CD14-positive monocyte (primary cell): ENCODE results near the gene DENND2D. TPM values are rescaled to one million over a fixed set of nuclear protein-coding genes. Genes with fewer than 3 reads are reported as not detected.

Experiments used
- DNase-seq, 3 donors: peaks; one replicate each; pipeline ENCODE4 v3.0.0-alpha.2; 2011 to 2022
- H2AFZ ChIP-seq: 2 replicates; pipeline ENCODE4 v1.6.0; 2012; ENCODE audit warnings: mild to moderate bottlenecking, low read depth, low read length, inconsistent platforms; ENCODE audit not compliant: insufficient read depth, poor library complexity, severe bottlenecking
- H3K27ac ChIP-seq, 2 donors: 1 replicate in 1 of 2; 2 replicates in 1 of 2; pipeline ENCODE4 v1.5.1; 2012 to 2013; ENCODE audit warnings: low read length in 2 of 2, control low read depth in 1 of 2, inconsistent platforms in 1 of 2, low read depth in 1 of 2, mild to moderate bottlenecking in 1 of 2
- H3K27me3 ChIP-seq, 2 donors: one replicate each; pipeline versions ENCODE4 v1.6.0 to v1.6.1; 2011 to 2013; ENCODE audit warnings: low read length in 2 of 2; ENCODE audit not compliant: control insufficient read depth in 2 of 2, insufficient read depth in 2 of 2
- H3K36me3 ChIP-seq, 2 donors: replicated peaks in 1 of 2; 1 replicate in 1 of 2; 2 replicates in 1 of 2; pipeline versions ENCODE4 v1.5.1 to v1.6.1; 2012 to 2013; ENCODE audit warnings: low read length in 2 of 2, control low read depth in 1 of 2, inconsistent platforms in 1 of 2, mild to moderate bottlenecking in 1 of 2; ENCODE audit not compliant: insufficient read depth in 2 of 2, control insufficient read depth in 1 of 2
- H3K4me1 ChIP-seq, 2 donors: 1 replicate in 1 of 2; 2 replicates in 1 of 2; pipeline versions ENCODE4 v1.5.1 to v1.6.1; 2012 to 2013; ENCODE audit warnings: low read length in 2 of 2, control low read depth in 1 of 2, inconsistent platforms in 1 of 2, mild to moderate bottlenecking in 1 of 2, moderate library complexity in 1 of 2; ENCODE audit not compliant: insufficient read depth in 2 of 2, control insufficient read depth in 1 of 2
- H3K4me2 ChIP-seq: replicated peaks from 2 replicates; pipeline ENCODE3; 2012; ENCODE audit warnings: low read length, moderate library complexity, mild to moderate bottlenecking; ENCODE audit not compliant: poor library complexity, severe bottlenecking; ENCODE audit errors: extremely low read depth
- H3K4me3 ChIP-seq, 3 experiments: fragments of 200-600 bp in 1 of 3; sonication (generic) in 1 of 3; replicated peaks in 1 of 3; 1 replicate in 2 of 3; 2 replicates in 1 of 3; pipeline ENCODE4 v1.5.1; 2011 to 2013; ENCODE audit warnings: low read length in 3 of 3, mild to moderate bottlenecking in 3 of 3, control low read depth in 2 of 3, low read depth in 2 of 3, inconsistent platforms in 1 of 3, moderate library complexity in 1 of 3
- H3K79me2 ChIP-seq: 2 replicates; pipeline ENCODE4 v1.6.0; 2012; ENCODE audit warnings: mild to moderate bottlenecking, control low read depth, inconsistent platforms, low read length, moderate library complexity; ENCODE audit not compliant: insufficient read depth
- H3K9ac ChIP-seq: 2 replicates; pipeline ENCODE4 v1.6.0; 2017; ENCODE audit warnings: low read length, mild to moderate bottlenecking; ENCODE audit not compliant: insufficient read depth, poor library complexity, severe bottlenecking
- H3K9me3 ChIP-seq, 2 donors: replicated peaks in 1 of 2; 1 replicate in 1 of 2; 2 replicates in 1 of 2; pipeline versions ENCODE4 v1.5.1 to v1.6.1; 2012 to 2013; ENCODE audit warnings: low read length in 2 of 2, control low read depth in 1 of 2; ENCODE audit not compliant: control insufficient read depth in 1 of 2, insufficient read depth in 1 of 2
- H4K20me1 ChIP-seq: 2 replicates; pipeline ENCODE4 v1.6.0; 2012; ENCODE audit warnings: mild to moderate bottlenecking, low read length, control low read depth, moderate library complexity; ENCODE audit not compliant: insufficient read depth
- H3K27ac Mint-ChIP-seq, 7 donors: one replicate each; pipeline ENCODE4 v1.8.0; 2020; ENCODE audit warnings: mild to moderate bottlenecking in 7 of 7, mixed read lengths in 7 of 7, moderate library complexity in 6 of 7, inconsistent platforms in 2 of 7
- H3K27me3 Mint-ChIP-seq, 3 donors: one replicate each; pipeline ENCODE4 v1.8.0; 2021 to 2022; ENCODE audit warnings: low read depth in 3 of 3, mild to moderate bottlenecking in 3 of 3, mixed read lengths in 3 of 3, moderate library complexity in 3 of 3, inconsistent platforms in 1 of 3
- H3K36me3 Mint-ChIP-seq, 2 donors: one replicate each; pipeline ENCODE4 v1.8.0; 2020; ENCODE audit warnings: mixed read lengths in 2 of 2, inconsistent platforms in 1 of 2, mild to moderate bottlenecking in 1 of 2
- H3K4me1 Mint-ChIP-seq: one replicate; pipeline ENCODE4 v1.8.0; 2020; ENCODE audit warnings: mild to moderate bottlenecking, mixed read lengths
- H3K4me3 Mint-ChIP-seq, 2 donors: one replicate each; pipeline ENCODE4 v1.8.0; 2020; ENCODE audit warnings: mild to moderate bottlenecking in 2 of 2, mixed read lengths in 2 of 2, moderate library complexity in 1 of 2
- H3K9me3 Mint-ChIP-seq, 7 donors: one replicate each; pipeline ENCODE4 v1.8.0; 2020 to 2022; ENCODE audit warnings: mixed read lengths in 7 of 7, mild to moderate bottlenecking in 6 of 7, moderate library complexity in 6 of 7, inconsistent platforms in 2 of 7
- CTCF ChIP-seq: fragments of 200-600 bp; IDR thresholded peaks from one replicate; pipeline ENCODE4 v1.8.0; 2022; ENCODE audit warnings: antibody characterized with exemption, mild to moderate bottlenecking
- WGBS: methylation state at CpG from one replicate; pipeline ENCODE4 v1.1.5; 2013; ENCODE audit warnings: missing lambda C conversion rate; ENCODE audit not compliant: insufficient coverage; 5-methylcytosine and 5-hydroxymethylcytosine counted together
- intact Hi-C, 2 donors: fragments of 100-400 bp; cut with micrococcal nuclease; formaldehyde crosslinking; loops; one replicate each; pipeline versions ENCODE4 v1.15.0 to v1.15.1; 2023
- polyA minus RNA-seq: library from RNA; depleted of rRNA, polyadenylated mRNA; stranded (reverse); fragments of >200 nt; gene quantifications from 2 replicates; pipeline ENCODE4 v1.2.3, GENCODE V29; 2012
- polyA plus RNA-seq, 3 donors: library from polyadenylated mRNA; depleted of rRNA in 1 of 3; unstranded in 2 of 3; stranded (reverse) in 1 of 3; fragments of 300-500 nt in 2 of 3; fragments of >200 nt in 1 of 3; fragmentation: Illumina TruSeq in 2 of 3; gene quantifications; 1 replicate in 2 of 3; 2 replicates in 1 of 3; pipeline ENCODE4 v1.2.3, GENCODE V29; 2012 to 2021
- total RNA-seq, 12 experiments: library from RNA in 1 of 12; stranded (reverse) in 1 of 12; fragments of 120-200 nt in 1 of 12; gene quantifications; one replicate each; pipeline ENCODE4 v1.2.4 and lab custom pipeline; 2013 to 2026; ENCODE audit warnings: mixed read lengths in 6 of 12, inconsistent platforms in 1 of 12

Gene DENND2D
- 34.6 TPM for total RNA-seq (2013)
- polyA plus RNA-seq (10 to 100 TPM; 19.1 to 24.0 (median 22.4) TPM), polyA minus RNA-seq (16.8 and 30.8 TPM in 2 replicates), total RNA-seq (lab: John Stamatoyannopoulos, UW) (12.7 to 57.5 (median 33.5) reads per million in 11 experiments)

- Histone ChIP-seq H3K9me3 (no peaks in the 10 kb centered on the region), H2AFZ (peak within 1 kb of the TSS; percentile 62), H3K4me2 (peak within 1 kb of the TSS; percentile 90), H3K27me3 (no peaks in the 10 kb centered on the region), H3K4me3 (peak within 1 kb of the TSS in 2 of 3 experiments; percentile 18 to 77), H4K20me1 (no peaks in the 10 kb centered on the region), H3K79me2 (peaks cover 39% of the 10 kb centered on the region), H3K4me1 (peaks cover 88 to 98% of the 10 kb centered on the region in 2 donors), H3K27ac (peak within 1 kb of the TSS; percentile 93 to 97), H3K9ac (peak within 1 kb of the TSS; percentile 63), H3K36me3 (peaks cover 10 to 29% of the 10 kb centered on the region in 2 donors)
- DNase-seq, result peak; percentile 95 to 99 (median 95)
- 13% methylated on average over 14 of the region's 17 CpGs for WGBS
- peaks cover 0 to 2% (median 0%) of the 10 kb centered on the region in 7 donors for H3K9me3 Mint-ChIP-seq
- peak within 1 kb of the TSS; percentile 93 to 98 (median 97) for H3K27ac Mint-ChIP-seq
- H3K4me3 Mint-ChIP-seq, result peak within 1 kb of the TSS; percentile 66 to 78
- peak; percentile 6 for TF ChIP-seq CTCF
- no peaks in the 10 kb centered on the region for H3K27me3 Mint-ChIP-seq
- H3K4me1 Mint-ChIP-seq, result peaks cover 88% of the 10 kb centered on the region
- intact Hi-C loops, result loop anchor here (5.0 to 10.0 kb wide), 4 partner anchors 323 to 555 kb away; partner anchors contain the start of genes INKA2 (in 1 of the 2) and RAP1A (in 1 of the 2)
- peaks cover 36 to 38% of the 10 kb centered on the region in 2 donors for H3K36me3 Mint-ChIP-seq
These were observed at the start of gene DENND2D for GRCh38 chr1:111199881-111200801. Gene DENND2D (minus strand): TSS chr1:111200646. CDS start chr1:111200459, 187 bp downstream.

- no peaks in the 10 kb centered on the region for H3K36me3 Mint-ChIP-seq
- Histone ChIP-seq H3K36me3 (no peaks in the 10 kb centered on the region), H3K27me3 (peaks cover 0 to 6% of the 10 kb centered on the region in 2 donors), H3K79me2 (no peaks in the 10 kb centered on the region), H3K9me3 (no peaks in the 10 kb centered on the region), H2AFZ (no peak overlapping the region), H4K20me1 (no peaks in the 10 kb centered on the region), H3K4me2 (no peak overlapping the region), H3K27ac (no peak overlapping the region), H3K4me3 (no peak overlapping the region), H3K9ac (no peak overlapping the region), H3K4me1 (no peaks in the 10 kb centered on the region)
- TF ChIP-seq CTCF, result no peak
- H3K27ac Mint-ChIP-seq, result no peak overlapping the region
- no peak overlapping the region for H3K4me3 Mint-ChIP-seq
- peaks cover 0 to 4% (median 0%) of the 10 kb centered on the region in 7 donors for H3K9me3 Mint-ChIP-seq
- H3K4me1 Mint-ChIP-seq, result no peaks in the 10 kb centered on the region
- peaks cover 4 to 22% (median 9%) of the 10 kb centered on the region in 3 donors for H3K27me3 Mint-ChIP-seq
- no peak for DNase-seq
- intact Hi-C loops, result no loop called here
- no CpG with 5 or more reads among the region's 4 CpGs for WGBS
These were observed 49.5 kb upstream of the DENND2D start for GRCh38 chr1:111249960-111250359.
